OCI-LY1 (cell line): ENCODE data around the gene GATM.

Source experiments
- H2AFZ ChIP-seq: fragments of 200-600 bp; sonication (generic), shearing (Covaris generic); 2 replicates; pipeline ENCODE4 v1.6.0; 2014; ENCODE audit warnings: antibody characterized with exemption, mild to moderate bottlenecking, low read length
- H3F3A ChIP-seq: fragments of 200-600 bp; sonication (generic), shearing (Covaris generic); 2 replicates; pipeline ENCODE4 v1.6.0; 2014; ENCODE audit warnings: mild to moderate bottlenecking, antibody characterized with exemption, low read length, moderate library complexity; ENCODE audit not compliant: insufficient read depth
- H3K27ac ChIP-seq: fragments of 200-600 bp; sonication (generic); 2 replicates; pipeline ENCODE4 v1.5.1; 2014; ENCODE audit warnings: low read length, mixed run types, mild to moderate bottlenecking, low read depth; ENCODE audit not compliant: poor library complexity, severe bottlenecking
- H3K27me3 ChIP-seq: fragments of 200-600 bp; sonication (generic); 2 replicates; pipeline ENCODE4 v1.6.0; 2014; ENCODE audit warnings: antibody characterized with exemption, mild to moderate bottlenecking, low read length, moderate library complexity; ENCODE audit not compliant: insufficient read depth
- H3K36me3 ChIP-seq: fragments of 200-600 bp; sonication (generic); 2 replicates; pipeline ENCODE4 v1.6.1; 2014; ENCODE audit warnings: mild to moderate bottlenecking, antibody characterized with exemption, low read length, moderate library complexity, mixed read lengths; ENCODE audit not compliant: insufficient read depth
- H3K4me1 ChIP-seq: fragments of 200-600 bp; sonication (generic); 2 replicates; pipeline ENCODE4 v1.5.1; 2014; ENCODE audit warnings: mild to moderate bottlenecking, low read length, moderate library complexity; ENCODE audit not compliant: insufficient read depth, severe bottlenecking
- H3K4me2 ChIP-seq: fragments of 200-600 bp; sonication (generic), shearing (Covaris generic); 2 replicates; pipeline ENCODE4 v1.6.1; 2014; ENCODE audit warnings: low read length
- H3K4me3 ChIP-seq: fragments of 200-600 bp; sonication (generic); 2 replicates; pipeline ENCODE4 v1.5.1; 2014; ENCODE audit warnings: low read length, low read depth, mild to moderate bottlenecking, mixed read lengths; ENCODE audit not compliant: poor library complexity, severe bottlenecking
- H3K79me2 ChIP-seq: fragments of 200-600 bp; shearing (Covaris generic); 2 replicates; pipeline ENCODE4 v1.6.1; 2016; ENCODE audit warnings: mixed run types, low read length, mixed read lengths; ENCODE audit not compliant: insufficient read depth
- H3K9ac ChIP-seq: fragments of 200-600 bp; sonication (generic), shearing (Covaris generic); 2 replicates; pipeline ENCODE4 v1.6.1; 2014; ENCODE audit warnings: mild to moderate bottlenecking, low read length, mixed read lengths
- H3K9me2 ChIP-seq: fragments of 200-600 bp; sonication (generic), shearing (Covaris generic); 2 replicates; pipeline ENCODE4 v1.6.1; 2014; ENCODE audit warnings: low read depth, mild to moderate bottlenecking, low read length, mixed read lengths
- H3K9me3 ChIP-seq: fragments of 200-600 bp; shearing (Covaris generic); 2 replicates; pipeline ENCODE4 v1.6.1; 2014; ENCODE audit warnings: low read length, mixed read lengths
- H4K20me1 ChIP-seq: fragments of 200-600 bp; sonication (generic), shearing (Covaris generic); 2 replicates; pipeline ENCODE4 v1.6.0; 2016; ENCODE audit warnings: mild to moderate bottlenecking, low read length; ENCODE audit not compliant: insufficient read depth
- CTCF ChIP-seq: fragments of 200-600 bp; sonication (generic), shearing (Covaris generic); IDR thresholded peaks from 2 replicates; pipeline ENCODE4 v1.5.1; 2017; ENCODE audit warnings: mild to moderate bottlenecking, antibody characterized with exemption, low read length, moderate library complexity, mixed read lengths
- EZH2 ChIP-seq: fragments of 200-600 bp; sonication (generic), shearing (Covaris generic); IDR thresholded peaks from 2 replicates; pipeline ENCODE4 v1.8.0; 2017; ENCODE audit warnings: borderline replicate concordance, mixed run types, mild to moderate bottlenecking, antibody characterized with exemption, low read length, moderate library complexity, mixed read lengths

GATM gene

DNA sequence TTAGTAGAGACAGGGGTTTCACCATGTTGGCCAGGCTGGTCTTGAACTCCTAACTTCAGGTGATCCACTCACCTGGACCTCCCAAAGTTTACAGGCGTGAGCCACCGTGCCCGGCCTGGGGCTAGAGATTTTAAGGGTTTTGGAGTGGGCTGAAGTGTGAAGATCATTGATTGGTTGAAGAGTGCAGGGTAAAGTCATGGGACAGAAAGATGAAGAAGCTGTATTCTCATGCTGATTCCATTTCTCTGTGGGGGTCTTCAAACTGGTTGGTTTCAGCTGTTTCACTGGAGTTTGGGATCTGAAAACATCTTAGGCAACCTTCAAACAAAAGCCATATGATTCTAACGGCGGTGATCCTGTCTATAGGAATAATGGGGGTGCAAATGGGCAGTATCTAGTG is 52.1 kb downstream of the GATM start:
- H2AFZ ChIP-seq = no peak overlapping the region
- H3K4me2 ChIP-seq = no peak overlapping the region

GRCh38 chr15:45320581-45321205 is 57.7 kb downstream of the GATM start:
- H3K9me2 ChIP-seq = no peaks in the 10 kb centered on the region
- H3K9me3 ChIP-seq = no peaks in the 10 kb centered on the region
- H4K20me1 ChIP-seq = no peaks in the 10 kb centered on the region
- H3K4me1 ChIP-seq = no peaks in the 10 kb centered on the region
- no peaks in the 10 kb centered on the region for H3K36me3 ChIP-seq
- H3K9ac ChIP-seq = no peak overlapping the region
- H3K79me2 ChIP-seq = no peaks in the 10 kb centered on the region
- no peaks in the 10 kb centered on the region for H3F3A ChIP-seq
- no peak overlapping the region for H3K27ac ChIP-seq
- no peak for TF ChIP-seq EZH2
- no peak for TF ChIP-seq CTCF
- H3K27me3 ChIP-seq = peaks cover 3% of the 10 kb centered on the region; the same call in 1 of the 2 replicates
- no peak overlapping the region for H3K4me3 ChIP-seq
- no peak overlapping the region for H3K4me2 ChIP-seq
- no peak overlapping the region for H2AFZ ChIP-seq

More for the DNA sequence above, 52.1 kb downstream of the GATM start:
- Histone ChIP-seq H3K9me3 (no peaks in the 10 kb centered on the region), H3K79me2 (no peaks in the 10 kb centered on the region), H3F3A (no peaks in the 10 kb centered on the region), H3K9ac (no peak overlapping the region), H3K36me3 (no peaks in the 10 kb centered on the region), H3K27ac (no peak overlapping the region), H3K9me2 (no peaks in the 10 kb centered on the region), H3K4me3 (no peak overlapping the region), H4K20me1 (no peaks in the 10 kb centered on the region), H3K4me1 (no peaks in the 10 kb centered on the region), H3K27me3 (peaks cover 3% of the 10 kb centered on the region)
- TF ChIP-seq CTCF (no peak), EZH2 (no peak)

GRCh38 chr15:45319472-45320214 is 58.7 kb downstream of the GATM start:
- Histone ChIP-seq H3K27ac (no peak overlapping the region), H3K4me1 (no peaks in the 10 kb centered on the region), H3K9ac (no peak overlapping the region), H2AFZ (no peak overlapping the region), H3K4me3 (no peak overlapping the region), H3K79me2 (no peaks in the 10 kb centered on the region), H3K36me3 (no peaks in the 10 kb centered on the region), H3K4me2 (no peak overlapping the region), H4K20me1 (no peaks in the 10 kb centered on the region), H3K9me3 (no peaks in the 10 kb centered on the region), H3F3A (no peaks in the 10 kb centered on the region), H3K27me3 (peaks cover 3% of the 10 kb centered on the region; the same call in 1 of the 2 replicates), H3K9me2 (no peaks in the 10 kb centered on the region)
- TF ChIP-seq EZH2 (no peak), CTCF (no peak)
